ENCODE data around the gene SUCLA2. TPM values are rescaled to one million over a fixed set of nuclear protein-coding genes. Genes with fewer than 3 reads are reported as not detected.

Gene SUCLA2
- total and polyA plus RNA-seq, 2 of the 8 experiments (the other 6 are each of a cell fraction or from before 2014, with no cell fraction given), result 23.5 to 78.8 TPM

DNA sequence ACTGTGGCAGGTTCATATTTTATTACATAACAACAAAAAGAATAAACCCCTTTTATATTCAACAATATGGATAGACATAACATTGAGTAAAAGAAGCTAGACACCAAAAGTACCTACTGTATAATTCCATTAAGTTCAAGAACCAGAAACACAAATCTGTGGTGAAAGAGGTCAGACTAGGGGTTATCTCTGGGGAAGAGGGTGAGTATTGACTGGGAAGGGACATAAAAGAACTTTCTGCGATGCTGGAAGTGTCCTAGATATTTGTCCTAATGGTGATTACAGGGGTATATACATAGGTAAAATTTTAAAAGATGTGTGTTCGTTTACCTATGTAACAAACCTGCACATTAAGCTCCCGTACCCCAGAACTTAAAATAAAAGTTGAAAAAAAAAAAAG is 103.0 kb downstream of the SUCLA2 start:
- H3K4me1 ChIP-seq (replicated peaks in 1 of 4; ENCODE audit: control insufficient read depth in 3 of 4, insufficient read depth in 4 of 4, low read length in 3 of 4), result peaks cover 0 to 4% (median 0%) of the 10 kb centered on the region in 4 experiments; a peak in 1 of 7 replicates
- H2BK120ac ChIP-seq (replicated peaks; ENCODE audit: low read depth, low read length), result no peak overlapping the region
- H3K27me3 ChIP-seq (replicated peaks in 1 of 4; ENCODE audit: control insufficient read depth in 3 of 4, extremely low read depth in 1 of 4, insufficient read depth in 3 of 4, low read length in 3 of 4), result no peaks in the 10 kb centered on the region
- no peak for FAIRE-seq
- H3K9ac ChIP-seq (replicated peaks in 1 of 4; ENCODE audit: extremely low read depth in 1 of 4, low read depth in 3 of 4, low read length in 3 of 4), result no peak overlapping the region
- H3K23me2 ChIP-seq (ENCODE audit: low read depth, low read length), result no peaks in the 10 kb centered on the region
- TF ChIP-seq JUN (IDR thresholded peaks at IDR 0.05; ENCODE audit: low read depth, low read length) (no peak), SUZ12 (IDR thresholded peaks at IDR 0.05; ENCODE audit: low read length) (no peak), FOSL1 (IDR thresholded peaks at IDR 0.05; ENCODE audit: insufficient read depth, low read depth, low read length) (no peak), SP2 (IDR thresholded peaks at IDR 0.05; ENCODE audit: low read length) (no peak), CHD2 (IDR thresholded peaks at IDR 0.05; ENCODE audit: low read length) (no peak)
- H3K18ac ChIP-seq (ENCODE audit: extremely low read depth, low read length), result no peak overlapping the region
- no peak overlapping the region for H2BK12ac ChIP-seq (ENCODE audit: low read depth, low read length)
- H2AFZ ChIP-seq (ENCODE audit: low read length), result no peak overlapping the region
- no peaks in the 10 kb centered on the region for H4K20me1 ChIP-seq (replicated peaks in 1 of 2; ENCODE audit: control insufficient read depth in 1 of 2, insufficient read depth in 2 of 2, low read length in 2 of 2)
- no peaks in the 10 kb centered on the region for H3K36me3 ChIP-seq (ENCODE audit: control insufficient read depth in 2 of 4, insufficient read depth in 4 of 4, low read length in 3 of 4)
- ChIA-PET POLR2A (ENCODE audit: partially characterized antibody) (no interaction called here), CTCF (ENCODE audit: partially characterized antibody) (interaction anchor here (0.5 kb wide), 1 partner anchor 224 kb away, joined by 3 read pairs; no protein-coding TSS in a partner anchor)
- H4K8ac ChIP-seq (ENCODE audit: extremely low read depth, insufficient read depth, low read length), result no peak overlapping the region
- no peak overlapping the region for H2BK15ac ChIP-seq (ENCODE audit: low read length)
- no peak overlapping the region for H2AK5ac ChIP-seq (ENCODE audit: low read depth, low read length)
- H3K9me3 ChIP-seq (ENCODE audit: insufficient read depth in 2 of 2, low read depth in 1 of 2, low read length in 1 of 2), result no peaks in the 10 kb centered on the region
- H3K79me2 ChIP-seq (ENCODE audit: control insufficient read depth in 1 of 2, insufficient read depth in 2 of 2, low read length in 2 of 2), result no peaks in the 10 kb centered on the region
- no peak overlapping the region for H3K14ac ChIP-seq (ENCODE audit: insufficient read length)
- H2BK20ac ChIP-seq (ENCODE audit: low read length), result no peak overlapping the region
- H4K5ac ChIP-seq (ENCODE audit: insufficient read length, low read depth, low read length), result no peak overlapping the region
- H3K79me1 ChIP-seq (ENCODE audit: low read depth, low read length), result no peaks in the 10 kb centered on the region
- H4K91ac ChIP-seq (replicated peaks; ENCODE audit: insufficient read length, low read length), result no peak overlapping the region
- no peak overlapping the region for H3K4me2 ChIP-seq (ENCODE audit: insufficient read depth in 1 of 2, low read depth in 2 of 2, low read length in 2 of 2)
- H3K27ac ChIP-seq (ENCODE audit: low read depth, low read length), result no peak overlapping the region
- no peak overlapping the region for H3K4ac ChIP-seq (replicated peaks; ENCODE audit: insufficient read length, low read depth, low read length)
- no peak overlapping the region for H2BK5ac ChIP-seq (ENCODE audit: low read depth, low read length)
- DNase-seq (ENCODE audit: low read depth in 1 of 2, low spot score in 2 of 2), result no peak
- no peak overlapping the region for H3K56ac ChIP-seq (replicated peaks; ENCODE audit: insufficient read length, low read depth, low read length)
- H3K23ac ChIP-seq (ENCODE audit: insufficient read length), result no peak overlapping the region
- H3K4me3 ChIP-seq (ENCODE audit: extremely low read depth in 1 of 4, insufficient read depth in 2 of 4, low read depth in 3 of 4, low read length in 4 of 4), result no peak overlapping the region
- WGBS, 2 experiments (ENCODE audit: extremely low coverage in 1 of 2, insufficient coverage in 1 of 2, insufficient read length in 1 of 2, insufficient replicate concordance in 2 of 2, low coverage in 1 of 2, low lambda C conversion rate in 2 of 2, missing lambda C conversion rate in 1 of 2), result 84% methylated on average over 3 of the region's 3 CpGs; no CpG with 5 or more reads in 1 of the 2 experiments
